Lung (tissue), 12 donors: Measurements from ENCODE around the gene PTTG1IP. TPM values are rescaled to one million over a fixed set of nuclear protein-coding genes. Genes with fewer than 3 reads are reported as not detected.

Source experiments
- ATAC-seq: fragments of 200-7000 bp; cut with Tn5 transposase; one replicate; pipeline ENCODE4 v1.9.1; 2020; ENCODE audit warnings: moderate number of reproducible peaks; ENCODE audit not compliant: insufficient read depth, low FRiP score
- DNase-seq, 3 donors: peaks; one replicate each; pipeline ENCODE4 v3.0.0-alpha.2; 2013 to 2017
- H3K27ac ChIP-seq, 2 donors: one replicate each; pipeline ENCODE4 v1.5.1; 2013; ENCODE audit warnings: mild to moderate bottlenecking in 2 of 2, moderate library complexity in 2 of 2, control low read depth in 1 of 2, inconsistent platforms in 1 of 2, low read depth in 1 of 2, low read length in 1 of 2
- H3K27me3 ChIP-seq, 3 donors: one replicate each; pipeline ENCODE4 v1.5.1; 2013; ENCODE audit warnings: low read length in 2 of 3; ENCODE audit not compliant: control insufficient read depth in 3 of 3, insufficient read depth in 3 of 3
- H3K36me3 ChIP-seq, 4 donors: one replicate each; pipeline ENCODE4 v1.5.1; 2013; ENCODE audit warnings: low read length in 4 of 4, mild to moderate bottlenecking in 1 of 4, moderate library complexity in 1 of 4; ENCODE audit not compliant: control insufficient read depth in 4 of 4, insufficient read depth in 4 of 4
- H3K4me1 ChIP-seq, 5 donors: one replicate each; pipeline ENCODE4 v1.5.1; 2013; ENCODE audit warnings: low read length in 5 of 5, mild to moderate bottlenecking in 2 of 5, moderate library complexity in 1 of 5; ENCODE audit not compliant: control insufficient read depth in 5 of 5, insufficient read depth in 5 of 5
- H3K4me3 ChIP-seq: one replicate; pipeline ENCODE4 v1.5.1; 2013; ENCODE audit warnings: mild to moderate bottlenecking, control low read depth, moderate library complexity
- H3K9ac ChIP-seq, 2 donors: one replicate each; pipeline ENCODE4 v1.5.1; 2013; ENCODE audit warnings: low read length in 2 of 2, control low read depth in 1 of 2; ENCODE audit not compliant: insufficient read depth in 1 of 2
- H3K9me3 ChIP-seq, 4 donors: one replicate each; pipeline ENCODE4 v1.5.1; 2013; ENCODE audit warnings: low read length in 3 of 4, mild to moderate bottlenecking in 1 of 4, moderate library complexity in 1 of 4; ENCODE audit not compliant: control insufficient read depth in 4 of 4, insufficient read depth in 3 of 4
- CTCF ChIP-seq: IDR thresholded peaks from 2 replicates; pipeline ENCODE4 v1.5.1; 2012; ENCODE audit warnings: mild to moderate bottlenecking; ENCODE audit errors: control extremely low read depth, extremely low read depth
- WGBS, 2 donors: extraction: QIAGEN DNeasy Blood & Tissue Kit; methylation state at CpG; one replicate each; pipeline ENCODE4 v1.1.7; 2013; 5-methylcytosine and 5-hydroxymethylcytosine counted together
- polyA plus RNA-seq, 2 donors: library from polyadenylated mRNA; stranded (reverse); fragments of 200-250 nt; gene quantifications; one replicate each; pipeline ENCODE4 v1.2.1, GENCODE V29; 2013
- total RNA-seq, 2 donors: library from RNA; depleted of rRNA in 1 of 2; stranded (reverse); fragments of >200 nt in 1 of 2; gene quantifications; one replicate each; pipeline ENCODE4 v1.2.1, GENCODE V29; 2014 to 2021
- donor health status: control.
- donor health status: control.
- donor health status: Bipolar disorder and iron deficiency.
- donor health status: healthy.
- donor health status: DM: yes; HTN: yes; CAD: no.

Gene PTTG1IP
- total and polyA plus RNA-seq, 4 donors: 139 to 247 (median 226) TPM

GRCh38 chr21:44891631-44892031 is 18.1 kb upstream of the PTTG1IP start:
- no peak for TF ChIP-seq CTCF
- H3K27me3 ChIP-seq: peaks cover 0 to 11% (median 0%) of the 10 kb centered on the region in 3 donors
- WGBS, 2 donors: 91 to 92% methylated on average over 15 of the region's 15 CpGs
- H3K4me1 ChIP-seq: peaks cover 0 to 3% (median 0%) of the 10 kb centered on the region in 5 donors
- H3K36me3 ChIP-seq: peaks cover 0 to 15% (median 0%) of the 10 kb centered on the region in 4 donors
- H3K4me3 ChIP-seq: no peak overlapping the region
- H3K27ac ChIP-seq: no peak overlapping the region
- no peak overlapping the region for H3K9ac ChIP-seq
- ATAC-seq (no peak), DNase-seq (no peak)
- H3K9me3 ChIP-seq: no peaks in the 10 kb centered on the region

- WGBS, 2 donors: 82 to 96% methylated on average over 9 of the region's 9 CpGs
- no peak for ATAC-seq
- Histone ChIP-seq H3K9me3 (no peaks in the 10 kb centered on the region), H3K27me3 (peaks cover 0 to 11% (median 0%) of the 10 kb centered on the region in 3 donors), H3K4me1 (no peaks in the 10 kb centered on the region), H3K9ac (no peak overlapping the region), H3K36me3 (peaks cover 0 to 17% (median 0%) of the 10 kb centered on the region in 4 donors), H3K27ac (no peak overlapping the region), H3K4me3 (no peak overlapping the region)
- no peak for DNase-seq
- TF ChIP-seq CTCF: no peak
Observed at GRCh38 chr21:44890961-44891541, 17.6 kb upstream of the PTTG1IP start.

GRCh38 chr21:44890338-44890931 is 16.9 kb upstream of the PTTG1IP start:
- 88 to 89% methylated on average over 24 of the region's 24 CpGs for WGBS, 2 donors
- peaks cover 0 to 18% (median 0%) of the 10 kb centered on the region in 4 donors for H3K36me3 ChIP-seq
- no peak for DNase-seq
- no peak for ATAC-seq
- no peak overlapping the region for H3K27ac ChIP-seq
- no peaks in the 10 kb centered on the region for H3K4me1 ChIP-seq
- H3K9me3 ChIP-seq: no peaks in the 10 kb centered on the region
- H3K4me3 ChIP-seq: no peak overlapping the region
- TF ChIP-seq CTCF: no peak
- H3K9ac ChIP-seq: no peak overlapping the region
- H3K27me3 ChIP-seq: peaks cover 0 to 11% (median 0%) of the 10 kb centered on the region in 3 donors
